PC-9 (cell line): Measurements from ENCODE around the gene DLGAP5. TPM values are rescaled to one million over a fixed set of nuclear protein-coding genes. Genes with fewer than 3 reads are reported as not detected.

ENCODE experiments used
- BruUV-seq: library from RNA; stranded (reverse); fragments of 400-500 nt; replicated peaks from 2 replicates; lab custom pipeline; 2021; lab: Mats Ljungman, UMichigan
- CTCF ChIA-PET: fragments of 300-600 bp; sonication (Branson Sonifier 250); formaldehyde crosslinking; loops from one replicate; lab custom pipeline; 2022; ENCODE audit warnings: antibody characterized with exemption; lab: Charles Lee
- POLR2A ChIA-PET: fragments of 300-600 bp; sonication (Branson Sonifier 250); formaldehyde crosslinking; loops from one replicate; lab custom pipeline; 2022; ENCODE audit warnings: antibody characterized with exemption; ENCODE audit not compliant: unreplicated experiment; lab: Charles Lee
- DNase-seq, 2 experiments: peaks; one replicate each; pipeline versions ENCODE4 v3.0.0 to v3.0.0-alpha.2; 2015 to 2022; ENCODE audit warnings: mixed read lengths in 1 of 2
- H2AFZ ChIP-seq: fragments of 200-600 bp; sonication (generic); 2 replicates; pipeline ENCODE4 v1.8.1; 2017; ENCODE audit warnings: antibody characterized with exemption
- H3F3A ChIP-seq: fragments of 200-600 bp; sonication (generic); 2 replicates; pipeline ENCODE4 v1.8.1; 2017; ENCODE audit warnings: antibody characterized with exemption, mild to moderate bottlenecking, low read depth; ENCODE audit not compliant: insufficient read depth
- H3K27ac ChIP-seq: fragments of 200-600 bp; sonication (generic); 2 replicates; pipeline ENCODE4 v1.6.1; 2016; ENCODE audit warnings: mixed run types
- H3K27me3 ChIP-seq: fragments of 200-600 bp; sonication (generic); 2 replicates; pipeline ENCODE4 v1.6.1; 2016; ENCODE audit warnings: low read depth, mixed run types; ENCODE audit not compliant: insufficient read depth
- H3K36me3 ChIP-seq: fragments of 200-600 bp; sonication (generic); 2 replicates; pipeline ENCODE4 v1.6.1; 2016; ENCODE audit warnings: low read depth, mixed run types
- H3K4me1 ChIP-seq: fragments of 200-600 bp; sonication (generic); replicated peaks from 2 replicates; pipeline ENCODE4 v1.6.1; 2016; ENCODE audit warnings: mixed run types; ENCODE audit not compliant: insufficient read depth
- H3K4me2 ChIP-seq: fragments of 200-600 bp; sonication (generic); 2 replicates; pipeline ENCODE4 v1.6.1; 2017; ENCODE audit warnings: mixed run types
- H3K4me3 ChIP-seq: fragments of 200-600 bp; sonication (generic); 2 replicates; pipeline ENCODE4 v1.6.1; 2016; ENCODE audit warnings: mixed run types
- H3K79me2 ChIP-seq: fragments of 200-600 bp; sonication (generic); 2 replicates; pipeline ENCODE4 v1.6.1; 2017; ENCODE audit warnings: low read depth, mixed run types
- H3K9me2 ChIP-seq: fragments of 200-600 bp; sonication (generic); 2 replicates; pipeline ENCODE4 v1.8.1; 2017; ENCODE audit warnings: mild to moderate bottlenecking; ENCODE audit not compliant: insufficient read depth
- H3K9me3 ChIP-seq: fragments of 200-600 bp; sonication (generic); 2 replicates; pipeline ENCODE4 v1.8.1; 2016; ENCODE audit warnings: low read depth; ENCODE audit not compliant: insufficient read depth
- H4K20me1 ChIP-seq: fragments of 200-600 bp; sonication (generic); 2 replicates; pipeline ENCODE4 v1.8.1; 2017; ENCODE audit not compliant: insufficient read depth
- CTCF ChIP-seq: fragments of 200-600 bp; sonication (generic); conservative IDR thresholded peaks from 2 replicates; pipeline ENCODE4 v1.6.1; 2017; ENCODE audit warnings: mixed run types, antibody characterized with exemption, mild to moderate bottlenecking, moderate library complexity
- EZH2 ChIP-seq: fragments of 200-600 bp; sonication (generic); IDR thresholded peaks from 2 replicates; pipeline ENCODE4 v1.8.0; 2017; ENCODE audit warnings: antibody characterized with exemption, low read depth
- intact Hi-C: fragments of 100-400 bp; cut with micrococcal nuclease; formaldehyde crosslinking; loops from one replicate; pipeline ENCODE4 v1.10.0; 2022; ENCODE audit not compliant: unreplicated experiment
- total RNA-seq: library from RNA; stranded (reverse); gene quantifications from 2 replicates; pipeline ENCODE4 v1.2.3, GENCODE V29; 2021

DLGAP5 gene
- total RNA-seq, 1 experiment from 2014 or later = 80.0 TPM

GRCh38 chr14:55114720-55115119 lies 76.7 kb downstream of the DLGAP5 start:
- peak in 1 of 2 experiments; percentile 54 for DNase-seq
- no peaks in the 10 kb centered on the region for H4K20me1 ChIP-seq
- no peak overlapping the region for H3K4me2 ChIP-seq
- intact Hi-C loops = no loop called here
- H3K9me3 ChIP-seq = no peaks in the 10 kb centered on the region
- no peak for TF ChIP-seq EZH2
- POLR2A ChIA-PET = no interaction called here
- H3K27me3 ChIP-seq = no peaks in the 10 kb centered on the region
- no peak overlapping the region for H3K4me3 ChIP-seq
- H3K4me1 ChIP-seq = peaks cover 18% of the 10 kb centered on the region
- no peaks in the 10 kb centered on the region for H3K36me3 ChIP-seq
- no TSS peak for BruUV-seq
- H3K79me2 ChIP-seq = no peaks in the 10 kb centered on the region
- peaks cover 6% of the 10 kb centered on the region; the same call in 1 of the 2 replicates for H3F3A ChIP-seq
- no peak overlapping the region for H2AFZ ChIP-seq
- H3K27ac ChIP-seq = no peak overlapping the region
- CTCF ChIA-PET = no interaction called here
- H3K9me2 ChIP-seq = no peaks in the 10 kb centered on the region

DNA sequence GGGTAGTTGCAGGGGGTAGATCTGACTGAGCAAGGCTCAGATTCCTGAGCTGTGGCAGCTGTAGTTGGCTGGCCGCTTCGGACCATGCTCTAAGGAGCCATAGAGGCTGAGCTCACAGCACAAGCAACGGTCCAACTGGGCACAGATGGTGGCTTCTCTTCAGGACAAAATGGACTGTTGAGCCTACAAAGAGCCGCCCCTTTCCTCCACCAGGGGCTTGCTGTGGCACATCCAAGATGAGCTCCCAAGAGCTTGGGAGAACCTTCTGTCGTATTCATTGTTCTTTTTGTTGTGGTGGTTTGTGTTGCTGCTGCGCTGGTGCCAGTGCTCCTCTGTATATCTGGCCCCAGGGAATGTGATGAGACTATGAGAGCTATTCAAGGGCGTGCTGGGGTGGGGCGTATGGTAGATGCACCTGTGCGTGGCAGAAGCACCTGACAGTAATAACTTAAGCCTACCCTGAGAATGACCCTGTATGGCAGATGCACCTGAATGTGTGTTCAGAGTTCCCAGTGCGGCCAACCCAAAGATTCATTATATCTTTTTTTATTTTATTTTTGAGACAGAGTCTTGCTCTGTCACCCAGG lies 80.2 kb downstream of the DLGAP5 start:
- no peaks in the 10 kb centered on the region for H3K9me3 ChIP-seq

DNA sequence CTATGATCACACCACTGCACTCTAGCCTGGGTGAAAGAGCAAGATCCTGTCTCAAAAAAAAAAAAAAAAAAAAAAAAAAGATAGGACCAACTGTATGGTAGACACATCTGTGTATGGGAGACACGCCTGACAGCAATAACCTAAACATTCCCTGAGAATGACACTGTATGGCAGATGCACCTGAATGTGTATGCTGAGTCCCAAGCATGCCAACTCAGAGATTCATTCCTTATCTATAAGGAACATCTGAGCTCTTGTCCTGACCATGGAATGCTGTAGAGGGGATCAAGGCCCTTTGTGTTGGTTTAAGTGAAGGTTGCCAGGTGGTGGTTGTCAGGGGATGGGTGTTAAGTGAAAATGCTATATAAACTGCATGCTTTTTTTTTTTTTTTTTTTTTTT lies 81.5 kb downstream of the DLGAP5 start:
- Histone ChIP-seq H3K4me1 (peaks cover 43% of the 10 kb centered on the region), H4K20me1 (no peaks in the 10 kb centered on the region), H3K27ac (no peak overlapping the region), H3K4me2 (no peak overlapping the region), H3K79me2 (no peaks in the 10 kb centered on the region), H3K36me3 (no peaks in the 10 kb centered on the region), H3K4me3 (no peak overlapping the region), H2AFZ (no peak overlapping the region), H3K9me2 (no peaks in the 10 kb centered on the region), H3K9me3 (no peaks in the 10 kb centered on the region), H3F3A (peaks cover 19% of the 10 kb centered on the region), H3K27me3 (no peaks in the 10 kb centered on the region)
- no TSS peak for BruUV-seq
- TF ChIP-seq EZH2 = no peak
- TF ChIP-seq CTCF = no peak
- POLR2A ChIA-PET = no interaction called here
- intact Hi-C loops = no loop called here
- DNase-seq = no peak
- CTCF ChIA-PET = no interaction called here

More for the DNA sequence above, 80.2 kb downstream of the DLGAP5 start:
- peaks cover 7% of the 10 kb centered on the region; the same call in 1 of the 2 replicates for H3F3A ChIP-seq
- no peak overlapping the region for H3K4me3 ChIP-seq
- no TSS peak for BruUV-seq
- no peaks in the 10 kb centered on the region for H4K20me1 ChIP-seq
- H3K9me2 ChIP-seq = no peaks in the 10 kb centered on the region
- TF ChIP-seq CTCF (no peak), EZH2 (no peak)
- peaks cover 40% of the 10 kb centered on the region for H3K4me1 ChIP-seq
- no peak overlapping the region for H3K4me2 ChIP-seq
- POLR2A ChIA-PET = no interaction called here
- CTCF ChIA-PET = no interaction called here
- no peak for DNase-seq
- H3K27me3 ChIP-seq = no peaks in the 10 kb centered on the region
- no peaks in the 10 kb centered on the region for H3K36me3 ChIP-seq
- no peak overlapping the region for H3K27ac ChIP-seq
- intact Hi-C loops = no loop called here
- H2AFZ ChIP-seq = no peak overlapping the region
- H3K79me2 ChIP-seq = no peaks in the 10 kb centered on the region
